ENCODE measurements around the gene FAAP100. TPM values are rescaled to one million over a fixed set of nuclear protein-coding genes. Genes with fewer than 3 reads are reported as not detected.

Gene FAAP100
- polyA plus RNA-seq, 1 donor (not counting 4 experiments of a cell fraction or from before 2014, with no cell fraction given), result 3.8 TPM

- Histone ChIP-seq H3K4me1 (ENCODE audit: control insufficient read depth, extremely low read depth, insufficient read depth, low read length) (peaks cover 8% of the 10 kb centered on the region), H3K9me1 (ENCODE audit: control insufficient read depth, extremely low read depth, insufficient read depth, low read length) (no peaks in the 10 kb centered on the region), H3K79me2 (ENCODE audit: control insufficient read depth, insufficient read depth, low read length) (peaks cover 26% of the 10 kb centered on the region), H4K20me1 (ENCODE audit: control insufficient read depth, extremely low read depth, insufficient read depth, low read length) (peaks cover 37% of the 10 kb centered on the region), H3K4me2 (ENCODE audit: control insufficient read depth, extremely low read depth, insufficient read depth, low read depth, low read length) (peak overlapping the region; percentile 87), H3K9ac (ENCODE audit: control insufficient read depth, extremely low read depth, insufficient read depth, low read length) (peak overlapping the region; percentile 79), H3K27ac (ENCODE audit: control insufficient read depth, insufficient read depth, low read length) (peak overlapping the region; percentile 47), H3K36me3 (ENCODE audit: control insufficient read depth in 2 of 2, extremely low read depth in 1 of 2, insufficient read depth in 2 of 2, low read length in 2 of 2) (peaks cover 20 to 29% of the 10 kb centered on the region in 2 experiments), H3K4me3 (ENCODE audit: control insufficient read depth in 2 of 3, extremely low read depth in 1 of 3, insufficient read depth in 2 of 3, low read depth in 1 of 3, low read length in 3 of 3) (peak overlapping the region; percentile 80 to 98 (median 97)), H2AFZ (ENCODE audit: control insufficient read depth, low read length) (no peak overlapping the region), H3K9me3 (ENCODE audit: control insufficient read depth, low read depth, low read length) (peaks cover 2% of the 10 kb centered on the region), H3K27me3 (ENCODE audit: control insufficient read depth, extremely low read depth, insufficient read depth, low read length) (no peaks in the 10 kb centered on the region)
- no peak for TF ChIP-seq CTCF (optimal IDR thresholded peaks at IDR 0.05 in 1 of 3, IDR thresholded peaks at IDR 0.05 in 1 of 3, conservative IDR thresholded peaks at IDR 0.05 in 1 of 3; ENCODE audit: extremely low read depth in 1 of 3, insufficient read depth in 2 of 3, low read length in 3 of 3)
- TF ChIP-seq EZH2 (IDR thresholded peaks at IDR 0.05; ENCODE audit: low read length), result no peak
- dilution Hi-C loops (cut with MboI; ENCODE audit: extremely low pct_ligation_motif_present, low sequenced_read_pairs), result no loop called here
- FAIRE-seq (no peak), DNase-seq (ENCODE audit: low read depth, low spot score) (no peak)
Observed at GRCh38 chr17:81511804-81512561, 40.2 kb downstream of the FAAP100 start.

GRCh38 chr17:81511554-81511803 lies 40.7 kb downstream of the FAAP100 start:
- Histone ChIP-seq H4K20me1 (ENCODE audit: control insufficient read depth, extremely low read depth, insufficient read depth, low read length) (peaks cover 37% of the 10 kb centered on the region), H3K9me3 (ENCODE audit: control insufficient read depth, low read depth, low read length) (peaks cover 2% of the 10 kb centered on the region), H3K27me3 (ENCODE audit: control insufficient read depth, extremely low read depth, insufficient read depth, low read length) (no peaks in the 10 kb centered on the region), H3K9me1 (ENCODE audit: control insufficient read depth, extremely low read depth, insufficient read depth, low read length) (no peaks in the 10 kb centered on the region), H3K9ac (ENCODE audit: control insufficient read depth, extremely low read depth, insufficient read depth, low read length) (peak overlapping the region; percentile 79), H3K36me3 (ENCODE audit: control insufficient read depth in 2 of 2, extremely low read depth in 1 of 2, insufficient read depth in 2 of 2, low read length in 2 of 2) (peaks cover 20 to 29% of the 10 kb centered on the region in 2 experiments), H3K27ac (ENCODE audit: control insufficient read depth, insufficient read depth, low read length) (peak overlapping the region; percentile 47), H2AFZ (ENCODE audit: control insufficient read depth, low read length) (no peak overlapping the region), H3K4me1 (ENCODE audit: control insufficient read depth, extremely low read depth, insufficient read depth, low read length) (peaks cover 8% of the 10 kb centered on the region), H3K4me2 (ENCODE audit: control insufficient read depth, extremely low read depth, insufficient read depth, low read depth, low read length) (peak overlapping the region; percentile 87), H3K79me2 (ENCODE audit: control insufficient read depth, insufficient read depth, low read length) (peaks cover 26% of the 10 kb centered on the region), H3K4me3 (ENCODE audit: control insufficient read depth in 2 of 3, extremely low read depth in 1 of 3, insufficient read depth in 2 of 3, low read depth in 1 of 3, low read length in 3 of 3) (peak overlapping the region; percentile 80 to 98 (median 97))
- TF ChIP-seq EZH2 (IDR thresholded peaks at IDR 0.05; ENCODE audit: low read length), result no peak
- TF ChIP-seq CTCF (optimal IDR thresholded peaks at IDR 0.05 in 1 of 3, IDR thresholded peaks at IDR 0.05 in 1 of 3, conservative IDR thresholded peaks at IDR 0.05 in 1 of 3; ENCODE audit: extremely low read depth in 1 of 3, insufficient read depth in 2 of 3, low read length in 3 of 3), result no peak
- dilution Hi-C loops (cut with MboI; ENCODE audit: extremely low pct_ligation_motif_present, low sequenced_read_pairs), result no loop called here
- FAIRE-seq (no peak), DNase-seq (ENCODE audit: low read depth, low spot score) (no peak)
